ENCODE data around the gene PCSK2. TPM values are rescaled to one million over a fixed set of nuclear protein-coding genes. Genes with fewer than 3 reads are reported as not detected.

PCSK2 gene
- polyA plus RNA-seq, 2 donors = 0.02 to 0.13 TPM

DNA sequence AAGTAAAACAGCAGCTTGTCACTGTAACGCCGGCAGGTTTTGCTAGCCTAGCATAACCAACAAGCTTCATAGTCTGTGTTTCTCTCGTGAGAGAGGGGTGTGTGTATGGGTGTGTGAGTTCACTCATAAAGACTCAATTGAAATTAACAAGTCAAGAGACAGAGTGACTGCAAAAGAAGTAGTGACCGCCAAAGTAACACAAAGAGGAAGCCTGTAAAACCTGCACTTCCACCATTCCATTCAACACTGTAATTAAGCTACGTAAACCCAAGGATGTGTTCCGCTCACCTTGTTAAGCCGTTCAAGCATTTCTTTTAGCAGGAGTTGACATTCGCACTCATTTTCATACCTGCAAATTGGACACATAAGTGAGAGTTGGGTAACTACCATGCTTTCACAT lies 297.7 kb downstream of the PCSK2 start:
- Histone ChIP-seq H3K4me1 (ENCODE audit: control insufficient read depth in 2 of 2, insufficient read depth in 2 of 2, low read length in 1 of 2) (peaks cover 0 to 4% of the 10 kb centered on the region in 2 donors), H3K4me3 (ENCODE audit: low read depth in 1 of 2, low read length in 2 of 2) (no peak overlapping the region), H3K27ac (ENCODE audit: low read depth in 2 of 2, low read length in 1 of 2) (peak overlapping the region; percentile 4 to 64), H3K27me3 (ENCODE audit: control insufficient read depth in 1 of 2, insufficient read depth in 2 of 2, low read length in 2 of 2) (no peaks in the 10 kb centered on the region), H3K36me3 (ENCODE audit: control insufficient read depth in 2 of 2, insufficient read depth in 2 of 2, low read length in 1 of 2) (no peaks in the 10 kb centered on the region), H3K9me3 (ENCODE audit: control insufficient read depth in 2 of 2, insufficient read depth in 1 of 2, low read depth in 1 of 2, low read length in 1 of 2) (no peaks in the 10 kb centered on the region)
- 60 to 73% methylated on average over 8 of the region's 8 CpGs for WGBS, 2 donors

DNA sequence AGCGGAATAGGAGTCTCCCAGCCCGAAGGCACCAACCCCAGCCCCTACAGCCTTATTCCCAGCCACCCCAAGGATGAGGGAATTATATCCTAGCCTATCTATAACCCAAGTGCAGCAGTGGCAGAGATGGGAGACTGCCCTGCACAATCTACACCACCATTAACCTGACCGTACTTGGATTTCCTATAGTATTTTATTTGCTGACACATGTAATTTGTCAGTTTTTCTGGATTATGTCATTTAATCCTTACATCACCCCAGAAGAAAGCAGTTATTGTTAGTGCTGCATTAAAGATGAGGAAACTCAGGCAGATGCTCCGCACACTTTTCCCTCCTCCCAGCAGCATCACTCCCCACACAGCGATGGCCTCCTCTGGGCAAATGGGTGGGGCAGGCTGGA lies 298.3 kb downstream of the PCSK2 start:
- peaks cover 0 to 4% of the 10 kb centered on the region in 2 donors for H3K4me1 ChIP-seq (ENCODE audit: control insufficient read depth in 2 of 2, insufficient read depth in 2 of 2, low read length in 1 of 2)
- H3K27ac ChIP-seq (ENCODE audit: low read depth in 2 of 2, low read length in 1 of 2) = peak overlapping the region in 1 of 2 donors; percentile 74
- no peaks in the 10 kb centered on the region for H3K9me3 ChIP-seq (ENCODE audit: control insufficient read depth in 2 of 2, insufficient read depth in 1 of 2, low read depth in 1 of 2, low read length in 1 of 2)
- H3K27me3 ChIP-seq (ENCODE audit: control insufficient read depth in 1 of 2, insufficient read depth in 2 of 2, low read length in 2 of 2) = no peaks in the 10 kb centered on the region
- H3K4me3 ChIP-seq (ENCODE audit: low read depth in 1 of 2, low read length in 2 of 2) = no peak overlapping the region
- H3K36me3 ChIP-seq (ENCODE audit: control insufficient read depth in 2 of 2, insufficient read depth in 2 of 2, low read length in 1 of 2) = no peaks in the 10 kb centered on the region
- WGBS, 2 donors = 84 to 86% methylated on average over 5 of the region's 5 CpGs

DNA sequence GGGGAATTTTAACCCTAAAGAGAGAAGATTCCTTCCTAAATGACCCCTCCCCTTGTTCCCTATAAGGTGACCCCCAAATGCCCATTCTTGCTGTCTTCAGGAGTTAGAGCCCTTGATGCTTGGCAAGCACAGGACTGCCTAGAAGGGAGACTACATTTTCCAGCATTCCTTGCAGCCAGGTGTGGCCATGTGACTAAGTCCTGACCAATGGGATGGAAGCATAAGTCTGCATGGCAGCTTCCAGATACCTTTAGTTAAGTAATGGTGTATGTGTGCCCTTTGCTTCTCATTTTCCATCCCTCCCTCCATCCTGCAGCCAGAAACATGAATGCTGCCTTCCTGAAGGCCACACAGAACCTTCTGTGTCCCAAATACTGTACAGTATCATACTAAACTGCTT lies 298.8 kb downstream of the PCSK2 start:
- H3K27me3 ChIP-seq (ENCODE audit: control insufficient read depth in 1 of 2, insufficient read depth in 2 of 2, low read length in 2 of 2) = no peaks in the 10 kb centered on the region
- no peaks in the 10 kb centered on the region for H3K36me3 ChIP-seq (ENCODE audit: control insufficient read depth in 2 of 2, insufficient read depth in 2 of 2, low read length in 1 of 2)
- H3K27ac ChIP-seq (ENCODE audit: low read depth in 2 of 2, low read length in 1 of 2) = peak overlapping the region in 1 of 2 donors; percentile 15
- H3K4me1 ChIP-seq (ENCODE audit: control insufficient read depth in 2 of 2, insufficient read depth in 2 of 2, low read length in 1 of 2) = peaks cover 0 to 5% of the 10 kb centered on the region in 2 donors
- H3K9me3 ChIP-seq (ENCODE audit: control insufficient read depth in 2 of 2, insufficient read depth in 1 of 2, low read depth in 1 of 2, low read length in 1 of 2) = no peaks in the 10 kb centered on the region
- no peak overlapping the region for H3K4me3 ChIP-seq (ENCODE audit: low read depth in 1 of 2, low read length in 2 of 2)

DNA sequence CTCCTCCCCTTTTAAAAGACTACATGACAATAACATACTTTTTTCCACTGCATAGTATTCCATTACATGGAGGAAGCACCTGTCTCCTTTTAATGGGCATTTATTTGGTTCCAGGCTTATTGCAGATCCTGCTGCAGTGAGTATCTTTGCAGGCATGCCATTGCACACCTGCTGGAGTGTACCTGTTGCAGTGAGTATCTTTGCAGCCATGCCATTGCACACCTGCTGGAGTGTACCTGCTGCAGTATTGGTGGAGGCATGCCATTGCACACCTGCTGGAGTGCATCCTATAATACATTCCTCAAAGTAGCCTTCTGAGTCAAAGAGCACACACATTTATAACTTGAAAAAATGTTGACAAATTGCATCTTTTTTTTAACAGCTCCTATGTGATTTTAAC lies 302.7 kb downstream of the PCSK2 start:
- Histone ChIP-seq H3K4me3 (ENCODE audit: low read depth in 1 of 2, low read length in 2 of 2) (no peak overlapping the region), H3K9me3 (ENCODE audit: control insufficient read depth in 2 of 2, insufficient read depth in 1 of 2, low read depth in 1 of 2, low read length in 1 of 2) (no peaks in the 10 kb centered on the region), H3K27me3 (ENCODE audit: control insufficient read depth in 1 of 2, insufficient read depth in 2 of 2, low read length in 2 of 2) (no peaks in the 10 kb centered on the region), H3K36me3 (ENCODE audit: control insufficient read depth in 2 of 2, insufficient read depth in 2 of 2, low read length in 1 of 2) (no peaks in the 10 kb centered on the region), H3K27ac (ENCODE audit: low read depth in 2 of 2, low read length in 1 of 2) (no peak overlapping the region), H3K4me1 (ENCODE audit: control insufficient read depth in 2 of 2, insufficient read depth in 2 of 2, low read length in 1 of 2) (peaks cover 0 to 2% of the 10 kb centered on the region in 2 donors)

DNA sequence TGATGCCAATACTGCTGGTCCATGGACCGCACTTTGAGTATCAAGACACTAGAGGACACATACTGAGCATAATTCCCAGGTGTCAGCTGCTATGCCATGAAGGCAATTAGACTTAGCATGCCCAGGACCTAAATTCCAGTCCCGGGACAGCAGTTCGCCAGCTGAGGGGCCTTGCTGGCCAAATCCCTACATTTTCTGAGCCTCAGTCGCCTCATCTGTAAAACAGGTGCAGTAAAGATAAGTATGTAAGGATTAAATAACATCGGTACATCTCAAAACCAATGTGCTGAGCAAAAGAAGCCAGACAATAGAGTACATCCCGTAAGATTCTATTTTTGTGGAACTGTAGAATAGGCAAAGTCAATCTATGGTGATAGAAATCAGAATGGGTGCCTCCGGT lies 303.3 kb downstream of the PCSK2 start:
- no peak overlapping the region for H3K4me3 ChIP-seq (ENCODE audit: low read depth in 1 of 2, low read length in 2 of 2)
- 85 to 87% methylated on average over 7 of the region's 7 CpGs for WGBS, 2 donors

DNA sequence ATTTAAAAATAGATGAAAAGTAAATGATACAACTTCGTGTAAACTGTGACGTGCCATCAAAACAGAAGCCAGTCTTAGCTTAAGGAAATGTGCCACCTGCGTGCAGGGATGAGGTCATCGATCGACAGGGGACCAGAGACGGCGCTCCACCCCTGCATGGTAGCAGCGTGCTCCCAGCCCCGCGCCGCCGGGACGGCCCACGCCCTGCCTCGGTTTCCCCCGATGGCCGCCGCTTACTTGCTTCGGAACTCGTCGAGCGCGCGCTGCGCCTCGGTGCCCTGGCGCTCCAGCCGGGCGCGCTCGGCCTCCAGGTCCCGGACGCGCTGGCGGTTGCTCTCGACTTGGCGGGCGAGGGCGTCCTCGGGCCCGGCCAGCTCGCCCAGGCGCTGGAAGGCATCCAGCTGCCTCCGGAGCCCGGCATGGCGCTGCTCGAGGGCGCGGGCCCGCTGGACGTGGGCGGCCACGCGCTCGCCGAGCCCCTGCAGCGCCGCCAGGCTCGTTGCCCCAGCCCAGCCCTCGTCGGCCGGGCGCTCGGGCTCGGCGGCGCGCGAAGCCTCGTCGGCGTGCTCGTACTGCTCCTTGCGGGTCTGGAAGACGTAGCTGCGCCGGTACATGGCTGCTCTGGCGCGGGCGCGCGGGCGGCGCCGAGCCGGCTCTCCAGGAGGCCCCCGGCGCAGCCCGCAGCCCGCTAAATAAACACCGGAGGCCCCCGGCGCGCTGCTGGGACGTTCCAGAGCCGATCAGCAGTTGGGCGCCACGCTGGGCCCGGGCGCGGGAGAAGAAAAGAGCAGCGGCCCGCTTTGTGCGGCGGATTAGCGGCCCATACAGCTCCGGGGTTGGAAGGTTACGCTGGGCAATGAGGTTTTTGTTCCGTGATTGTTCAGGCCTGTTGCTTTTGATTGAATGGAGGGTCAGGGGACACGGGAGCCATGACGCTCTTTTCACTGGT lies 304.1 kb downstream of the PCSK2 start, which contains the start of gene BFSP1:
Gene BFSP1, minus strand, starts transcription at position 664 of the 949 bp plus-strand sequence. Its CDS starts 50 bp downstream, at position 614.
- 1% methylated on average over 108 to 111 of the region's 111 CpGs for WGBS, 2 donors

More for the DNA sequence above, 303.3 kb downstream of the PCSK2 start:
- Histone ChIP-seq H3K36me3 (ENCODE audit: control insufficient read depth in 2 of 2, insufficient read depth in 2 of 2, low read length in 1 of 2) (no peaks in the 10 kb centered on the region), H3K27ac (ENCODE audit: low read depth in 2 of 2, low read length in 1 of 2) (no peak overlapping the region), H3K9me3 (ENCODE audit: control insufficient read depth in 2 of 2, insufficient read depth in 1 of 2, low read depth in 1 of 2, low read length in 1 of 2) (no peaks in the 10 kb centered on the region), H3K27me3 (ENCODE audit: control insufficient read depth in 1 of 2, insufficient read depth in 2 of 2, low read length in 2 of 2) (no peaks in the 10 kb centered on the region), H3K4me1 (ENCODE audit: control insufficient read depth in 2 of 2, insufficient read depth in 2 of 2, low read length in 1 of 2) (peaks cover 0 to 2% of the 10 kb centered on the region in 2 donors)

DNA sequence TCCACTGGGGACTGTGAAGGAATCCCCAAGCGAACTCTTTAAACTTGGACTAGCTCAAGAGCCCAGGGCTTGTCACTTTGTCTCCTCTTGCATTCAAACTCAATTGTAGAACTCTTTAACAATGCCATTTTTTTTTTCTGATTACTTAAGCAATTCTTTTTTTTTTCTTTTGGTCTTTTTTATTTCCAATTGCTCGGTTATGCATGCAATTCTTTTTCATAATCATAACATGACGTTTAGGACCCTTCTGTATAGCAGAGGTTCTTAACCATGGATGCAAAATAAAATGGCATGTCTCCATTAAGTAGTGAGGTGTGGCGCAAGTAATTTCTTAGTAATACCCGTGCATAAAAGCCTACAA lies 304.8 kb downstream of the PCSK2 start:
- peak overlapping the region; percentile 23 to 54 for H3K27ac ChIP-seq (ENCODE audit: low read depth in 2 of 2, low read length in 1 of 2)

More for the DNA sequence above, 304.1 kb downstream of the PCSK2 start, which contains the start of gene BFSP1:
- Histone ChIP-seq H3K36me3 (ENCODE audit: control insufficient read depth in 2 of 2, insufficient read depth in 2 of 2, low read length in 1 of 2) (no peaks in the 10 kb centered on the region), H3K27ac (ENCODE audit: low read depth in 2 of 2, low read length in 1 of 2) (peak within 1 kb of the TSS; percentile 23 to 54), H3K4me1 (ENCODE audit: control insufficient read depth in 2 of 2, insufficient read depth in 2 of 2, low read length in 1 of 2) (peaks cover 0 to 2% of the 10 kb centered on the region in 2 donors), H3K27me3 (ENCODE audit: control insufficient read depth in 1 of 2, insufficient read depth in 2 of 2, low read length in 2 of 2) (no peaks in the 10 kb centered on the region), H3K4me3 (ENCODE audit: low read depth in 1 of 2, low read length in 2 of 2) (peak within 1 kb of the TSS; percentile 51 to 54), H3K9me3 (ENCODE audit: control insufficient read depth in 2 of 2, insufficient read depth in 1 of 2, low read depth in 1 of 2, low read length in 1 of 2) (no peaks in the 10 kb centered on the region)

DNA sequence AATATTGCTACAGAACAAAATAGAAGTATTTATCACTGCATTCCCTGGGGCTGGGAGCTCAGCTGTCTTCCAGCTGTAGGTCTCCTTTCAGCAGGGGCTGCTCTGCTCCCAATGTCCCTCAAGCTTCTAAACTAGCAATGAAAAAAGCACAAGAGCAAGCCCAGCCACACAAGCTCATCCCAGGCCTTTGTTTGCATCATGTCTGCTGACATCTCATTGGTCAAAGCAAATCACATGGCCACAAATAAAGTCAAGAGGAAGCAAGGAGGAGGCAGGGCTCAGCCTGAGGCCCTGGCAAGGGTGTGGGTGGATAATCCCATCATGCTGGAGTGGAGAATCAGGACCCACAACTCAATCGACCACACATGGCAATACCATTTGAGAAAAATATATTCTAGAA lies 306.6 kb downstream of the PCSK2 start:
- Histone ChIP-seq H3K4me1 (ENCODE audit: control insufficient read depth in 2 of 2, insufficient read depth in 2 of 2, low read length in 1 of 2) (peaks cover 0 to 2% of the 10 kb centered on the region in 2 donors), H3K36me3 (ENCODE audit: control insufficient read depth in 2 of 2, insufficient read depth in 2 of 2, low read length in 1 of 2) (no peaks in the 10 kb centered on the region), H3K27me3 (ENCODE audit: control insufficient read depth in 1 of 2, insufficient read depth in 2 of 2, low read length in 2 of 2) (no peaks in the 10 kb centered on the region), H3K4me3 (ENCODE audit: low read depth in 1 of 2, low read length in 2 of 2) (no peak overlapping the region), H3K27ac (ENCODE audit: low read depth in 2 of 2, low read length in 1 of 2) (no peak overlapping the region), H3K9me3 (ENCODE audit: control insufficient read depth in 2 of 2, insufficient read depth in 1 of 2, low read depth in 1 of 2, low read length in 1 of 2) (no peaks in the 10 kb centered on the region)
- 37 to 40% methylated on average over 1 of the region's 1 CpG for WGBS, 2 donors

More for the DNA sequence above, 304.8 kb downstream of the PCSK2 start:
- Histone ChIP-seq H3K9me3 (ENCODE audit: control insufficient read depth in 2 of 2, insufficient read depth in 1 of 2, low read depth in 1 of 2, low read length in 1 of 2) (no peaks in the 10 kb centered on the region), H3K4me1 (ENCODE audit: control insufficient read depth in 2 of 2, insufficient read depth in 2 of 2, low read length in 1 of 2) (peaks cover 0 to 2% of the 10 kb centered on the region in 2 donors), H3K27me3 (ENCODE audit: control insufficient read depth in 1 of 2, insufficient read depth in 2 of 2, low read length in 2 of 2) (no peaks in the 10 kb centered on the region), H3K36me3 (ENCODE audit: control insufficient read depth in 2 of 2, insufficient read depth in 2 of 2, low read length in 1 of 2) (no peaks in the 10 kb centered on the region), H3K4me3 (ENCODE audit: low read depth in 1 of 2, low read length in 2 of 2) (peak overlapping the region; percentile 51 to 54)
- WGBS, 2 donors = 56 to 65% methylated on average over 5 of the region's 5 CpGs

DNA sequence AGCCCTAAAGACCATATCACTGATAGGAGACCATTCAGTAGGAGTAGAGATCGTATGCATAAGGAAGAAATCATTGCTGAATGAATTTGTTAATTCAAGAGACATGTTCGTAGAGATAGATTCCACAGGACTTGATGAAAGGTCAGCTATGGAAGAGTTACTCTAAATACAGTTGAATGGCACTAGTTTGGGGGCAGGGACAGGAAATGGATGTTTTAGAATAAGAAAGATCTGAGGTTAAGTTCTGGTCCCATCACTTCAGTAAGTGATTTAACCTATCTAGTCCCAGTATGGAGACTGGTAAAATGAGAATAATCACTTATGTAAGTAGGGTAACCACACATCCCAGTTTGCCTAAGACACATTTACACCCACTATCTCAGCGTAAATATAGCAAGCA lies 307.2 kb downstream of the PCSK2 start:
- Histone ChIP-seq H3K36me3 (ENCODE audit: control insufficient read depth in 2 of 2, insufficient read depth in 2 of 2, low read length in 1 of 2) (no peaks in the 10 kb centered on the region), H3K4me1 (ENCODE audit: control insufficient read depth in 2 of 2, insufficient read depth in 2 of 2, low read length in 1 of 2) (peaks cover 0 to 2% of the 10 kb centered on the region in 2 donors), H3K4me3 (ENCODE audit: low read depth in 1 of 2, low read length in 2 of 2) (no peak overlapping the region), H3K27ac (ENCODE audit: low read depth in 2 of 2, low read length in 1 of 2) (no peak overlapping the region), H3K27me3 (ENCODE audit: control insufficient read depth in 1 of 2, insufficient read depth in 2 of 2, low read length in 2 of 2) (no peaks in the 10 kb centered on the region), H3K9me3 (ENCODE audit: control insufficient read depth in 2 of 2, insufficient read depth in 1 of 2, low read depth in 1 of 2, low read length in 1 of 2) (no peaks in the 10 kb centered on the region)
- 93 to 94% methylated on average over 3 of the region's 3 CpGs for WGBS, 2 donors

Measured in esophagus (tissue), 2 donors.